Left ventricle myocardium inferior (tissue), 1 donor: ENCODE results near the gene CPNE4. TPM values are rescaled to one million over a fixed set of nuclear protein-coding genes. Genes with fewer than 3 reads are reported as not detected.

ENCODE experiments used
- DNase-seq: peaks from one replicate; pipeline ENCODE4 v3.0.0-alpha.2; 2020
- H3K27ac ChIP-seq: fragments of 200-600 bp; replicated peaks from 2 replicates; pipeline ENCODE4 v1.8.0; 2021
- H3K27me3 ChIP-seq: fragments of 200-600 bp; 2 replicates; pipeline ENCODE4 v1.8.0; 2021; ENCODE audit warnings: low read depth
- H3K36me3 ChIP-seq: fragments of 200-600 bp; 2 replicates; pipeline ENCODE4 v1.8.0; 2021
- H3K4me1 ChIP-seq: fragments of 200-600 bp; 2 replicates; pipeline ENCODE4 v1.8.0; 2021
- H3K4me3 ChIP-seq: fragments of 200-600 bp; 2 replicates; pipeline ENCODE4 v1.8.0; 2021; ENCODE audit warnings: mild to moderate bottlenecking, moderate library complexity
- H3K9me3 ChIP-seq: fragments of 200-600 bp; replicated peaks from 2 replicates; pipeline ENCODE4 v1.8.0; 2021
- intact Hi-C: fragments of 100-400 bp; cut with micrococcal nuclease; formaldehyde crosslinking; loops from one replicate; pipeline ENCODE4 v1.11.0; 2022
- total RNA-seq: library from RNA; stranded (reverse); fragmentation: NEBNext Ultra II Directional; extraction: Animal tissue kit (Norgen Biotek cat#: 25700); gene quantifications from one replicate; pipeline ENCODE4 v1.2.1, GENCODE V29; 2021
- TF ChIP-seq, protein P1 (sequence below): fragments of 200-600 bp; IDR thresholded peaks from 2 replicates; pipeline ENCODE4 v1.8.0; 2021; ENCODE audit warnings: antibody characterized with exemption, mild to moderate bottlenecking, borderline replicate concordance
- donor health status: DM: no; HTN: yes; CAD: no; lungs with severe emphysema.

Gene CPNE4
- total RNA-seq, 1 donor from 2014 or later, result 17.9 TPM

DNA sequence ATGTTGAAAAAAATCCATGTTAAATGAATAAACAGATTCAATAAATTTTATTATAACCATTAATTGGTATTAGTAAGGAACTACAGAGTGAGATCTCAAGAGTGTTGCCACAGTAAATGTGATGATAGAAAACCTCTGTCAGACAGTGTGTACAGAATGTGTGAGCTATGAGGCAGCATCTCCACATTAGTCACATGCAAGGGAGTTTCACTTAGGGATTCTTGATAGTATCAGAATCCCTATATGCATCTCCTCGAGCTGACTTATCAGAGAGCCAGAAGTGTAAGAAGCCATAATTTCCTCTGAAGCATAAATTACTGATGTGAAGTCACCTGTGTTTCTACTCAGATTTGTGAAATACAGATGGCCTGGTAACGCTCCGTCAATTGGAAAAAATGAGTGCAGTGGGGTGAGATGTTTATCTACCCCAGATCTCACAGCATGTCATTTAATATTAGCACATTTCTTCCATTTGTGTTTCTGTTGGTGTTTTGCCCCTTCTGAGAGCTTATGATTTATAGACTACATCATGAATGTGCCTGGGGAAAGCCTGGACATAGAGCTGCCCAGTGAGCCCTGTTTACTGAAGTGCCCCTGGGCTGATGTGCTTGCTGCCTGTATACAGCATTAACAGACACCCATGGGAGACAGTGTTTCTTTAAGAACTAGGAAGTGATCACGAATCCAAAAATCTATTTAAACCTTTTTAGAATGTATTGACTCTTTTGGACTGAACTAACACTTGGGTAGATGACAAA lies 262.4 kb downstream of the CPNE4 start:
- no peaks in the 10 kb centered on the region for H3K36me3 ChIP-seq
- DNase-seq, result no peak
- H3K4me3 ChIP-seq, result no peak overlapping the region
- H3K4me1 ChIP-seq, result no peaks in the 10 kb centered on the region
- intact Hi-C loops, result no loop called here
- TF ChIP-seq, protein P1, sequence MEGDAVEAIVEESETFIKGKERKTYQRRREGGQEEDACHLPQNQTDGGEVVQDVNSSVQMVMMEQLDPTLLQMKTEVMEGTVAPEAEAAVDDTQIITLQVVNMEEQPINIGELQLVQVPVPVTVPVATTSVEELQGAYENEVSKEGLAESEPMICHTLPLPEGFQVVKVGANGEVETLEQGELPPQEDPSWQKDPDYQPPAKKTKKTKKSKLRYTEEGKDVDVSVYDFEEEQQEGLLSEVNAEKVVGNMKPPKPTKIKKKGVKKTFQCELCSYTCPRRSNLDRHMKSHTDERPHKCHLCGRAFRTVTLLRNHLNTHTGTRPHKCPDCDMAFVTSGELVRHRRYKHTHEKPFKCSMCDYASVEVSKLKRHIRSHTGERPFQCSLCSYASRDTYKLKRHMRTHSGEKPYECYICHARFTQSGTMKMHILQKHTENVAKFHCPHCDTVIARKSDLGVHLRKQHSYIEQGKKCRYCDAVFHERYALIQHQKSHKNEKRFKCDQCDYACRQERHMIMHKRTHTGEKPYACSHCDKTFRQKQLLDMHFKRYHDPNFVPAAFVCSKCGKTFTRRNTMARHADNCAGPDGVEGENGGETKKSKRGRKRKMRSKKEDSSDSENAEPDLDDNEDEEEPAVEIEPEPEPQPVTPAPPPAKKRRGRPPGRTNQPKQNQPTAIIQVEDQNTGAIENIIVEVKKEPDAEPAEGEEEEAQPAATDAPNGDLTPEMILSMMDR, result no peak
- H3K27me3 ChIP-seq, result no peaks in the 10 kb centered on the region
- H3K27ac ChIP-seq, result no peak overlapping the region
- H3K9me3 ChIP-seq, result no peaks in the 10 kb centered on the region

DNA sequence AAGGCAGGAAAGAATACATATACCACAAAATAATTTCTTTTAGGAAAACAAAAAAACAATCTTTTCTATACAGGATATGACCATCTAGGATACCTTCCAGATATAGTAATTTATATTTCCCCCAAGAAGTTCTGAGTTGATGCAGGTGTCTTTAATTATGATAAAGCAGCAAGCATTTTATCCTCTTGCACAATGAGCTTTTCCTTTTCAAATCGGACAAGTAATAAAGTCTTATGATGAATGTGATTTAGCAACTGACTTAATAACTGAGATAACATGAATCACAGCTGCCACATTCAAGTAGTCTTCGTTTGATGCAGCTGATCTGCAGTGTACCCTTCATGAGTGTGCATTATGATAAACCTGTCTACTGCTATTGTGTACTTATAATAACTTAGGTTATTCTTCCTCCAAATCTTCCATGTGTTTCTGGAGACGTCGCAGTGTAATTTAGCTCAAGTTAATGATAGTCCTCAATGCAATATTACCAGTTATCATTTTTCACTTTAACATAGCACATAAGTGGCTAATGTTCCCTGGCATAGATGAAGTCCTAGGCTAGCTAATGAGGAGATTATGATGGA lies 271.7 kb downstream of the CPNE4 start:
- Histone ChIP-seq H3K4me3 (no peak overlapping the region), H3K27me3 (no peaks in the 10 kb centered on the region), H3K27ac (no peak overlapping the region), H3K4me1 (peaks cover 3% of the 10 kb centered on the region), H3K36me3 (no peaks in the 10 kb centered on the region), H3K9me3 (no peaks in the 10 kb centered on the region)
- no peak for DNase-seq
- TF ChIP-seq, protein P1, result no peak
- intact Hi-C loops, result no loop called here

DNA sequence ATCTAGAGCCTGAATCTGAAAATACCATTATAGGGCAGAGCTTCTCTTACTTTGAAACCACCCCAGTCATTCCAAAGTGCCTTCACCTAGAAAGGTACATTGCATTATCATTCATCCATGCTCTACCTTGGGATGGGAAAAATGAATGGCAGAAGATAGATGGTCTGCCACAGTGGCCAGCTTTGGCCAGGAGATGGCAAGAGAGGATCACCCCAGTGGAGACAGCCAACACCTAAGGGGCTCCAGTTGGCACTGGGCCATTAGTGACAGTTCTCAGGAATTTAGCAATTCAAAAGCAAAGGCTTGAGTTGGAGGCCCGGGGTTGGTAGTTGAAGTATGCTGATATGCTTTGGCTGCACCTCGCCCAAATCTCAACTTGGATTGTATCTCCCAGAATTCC lies 278.4 kb downstream of the CPNE4 start:
- H3K36me3 ChIP-seq, result no peaks in the 10 kb centered on the region
- intact Hi-C loops, result no loop called here
- TF ChIP-seq, protein P1, result no peak

DNA sequence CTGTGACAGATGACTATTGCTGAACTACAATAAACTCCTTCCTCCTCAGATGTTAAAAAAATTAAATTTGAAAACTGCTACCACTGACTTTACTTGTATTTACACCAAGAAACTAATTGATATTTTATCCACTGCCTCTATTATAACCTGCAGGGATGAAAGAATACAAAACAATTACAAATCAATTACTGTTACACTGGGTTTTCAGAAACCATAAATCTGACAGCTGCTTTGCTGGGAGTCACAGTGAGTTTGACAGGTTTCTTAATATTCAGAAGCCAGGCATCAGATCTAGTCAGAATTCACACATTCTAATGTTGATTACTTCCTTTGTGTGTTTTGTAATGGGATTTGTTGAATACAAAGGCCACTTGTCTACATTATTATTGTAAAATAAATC lies 279.4 kb downstream of the CPNE4 start:
- intact Hi-C loops, result no loop called here
- Histone ChIP-seq H3K4me1 (no peaks in the 10 kb centered on the region), H3K9me3 (no peaks in the 10 kb centered on the region), H3K36me3 (no peaks in the 10 kb centered on the region), H3K27ac (no peak overlapping the region), H3K27me3 (no peaks in the 10 kb centered on the region), H3K4me3 (no peak overlapping the region)
- TF ChIP-seq, protein P1, result no peak
- no peak for DNase-seq

More for the DNA sequence above, 278.4 kb downstream of the CPNE4 start:
- Histone ChIP-seq H3K27me3 (no peaks in the 10 kb centered on the region), H3K27ac (no peak overlapping the region), H3K4me3 (no peak overlapping the region), H3K9me3 (no peaks in the 10 kb centered on the region), H3K4me1 (no peaks in the 10 kb centered on the region)
- DNase-seq, result no peak

DNA sequence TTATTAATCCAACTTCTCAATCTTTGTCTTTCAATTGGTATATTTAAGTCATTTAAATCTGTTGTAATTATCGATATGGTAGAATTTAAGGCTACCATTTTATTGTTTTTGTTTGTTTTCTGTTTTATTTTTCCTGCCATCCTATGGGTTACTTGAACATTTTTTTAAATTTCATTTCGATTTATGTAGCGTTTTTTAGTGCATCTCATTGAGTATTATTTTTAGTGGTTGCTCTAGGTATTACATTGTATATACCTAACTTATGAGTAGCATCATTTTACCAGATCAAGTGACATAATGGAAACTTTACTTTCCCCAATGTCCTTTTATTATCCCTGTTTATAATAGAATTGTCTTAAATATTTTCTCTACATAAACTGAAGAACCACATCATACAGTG lies 284.6 kb downstream of the CPNE4 start:
- no peaks in the 10 kb centered on the region for H3K4me1 ChIP-seq
- DNase-seq, result no peak
- H3K36me3 ChIP-seq, result no peaks in the 10 kb centered on the region
- no peaks in the 10 kb centered on the region for H3K27me3 ChIP-seq
- TF ChIP-seq, protein P1, result no peak
- no peak overlapping the region for H3K27ac ChIP-seq
- no peak overlapping the region for H3K4me3 ChIP-seq
- no peaks in the 10 kb centered on the region for H3K9me3 ChIP-seq
- intact Hi-C loops, result no loop called here
